CMK (cell line): Measurements from ENCODE around the gene LARGE2.
A peak's percentile ranks its signal among the peaks of the same experiment; 100 is the strongest.

Experiments
- DNase-seq: peaks from one replicate; pipeline ENCODE4 v3.0.0-alpha.2; 2010; ENCODE audit warnings: low read depth

The LARGE2 gene

DNA sequence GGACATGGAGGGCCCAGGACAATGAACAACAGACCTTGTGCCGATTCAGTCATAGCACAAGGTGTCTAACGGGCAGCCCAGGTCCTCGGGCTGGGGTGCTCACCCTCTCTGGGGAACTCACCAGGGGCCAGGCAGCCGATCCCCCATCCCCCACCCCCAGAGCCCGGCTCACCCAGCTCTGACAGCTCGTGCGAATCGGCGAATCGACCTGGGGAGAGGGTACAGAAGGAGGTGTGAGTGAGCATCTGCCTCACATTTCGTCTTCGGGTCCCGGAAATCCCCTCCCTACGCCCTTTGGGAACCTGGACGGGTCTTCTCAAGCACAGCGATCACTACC, 5.2 kb upstream of the LARGE2 start:
- no peak for DNase-seq

DNA sequence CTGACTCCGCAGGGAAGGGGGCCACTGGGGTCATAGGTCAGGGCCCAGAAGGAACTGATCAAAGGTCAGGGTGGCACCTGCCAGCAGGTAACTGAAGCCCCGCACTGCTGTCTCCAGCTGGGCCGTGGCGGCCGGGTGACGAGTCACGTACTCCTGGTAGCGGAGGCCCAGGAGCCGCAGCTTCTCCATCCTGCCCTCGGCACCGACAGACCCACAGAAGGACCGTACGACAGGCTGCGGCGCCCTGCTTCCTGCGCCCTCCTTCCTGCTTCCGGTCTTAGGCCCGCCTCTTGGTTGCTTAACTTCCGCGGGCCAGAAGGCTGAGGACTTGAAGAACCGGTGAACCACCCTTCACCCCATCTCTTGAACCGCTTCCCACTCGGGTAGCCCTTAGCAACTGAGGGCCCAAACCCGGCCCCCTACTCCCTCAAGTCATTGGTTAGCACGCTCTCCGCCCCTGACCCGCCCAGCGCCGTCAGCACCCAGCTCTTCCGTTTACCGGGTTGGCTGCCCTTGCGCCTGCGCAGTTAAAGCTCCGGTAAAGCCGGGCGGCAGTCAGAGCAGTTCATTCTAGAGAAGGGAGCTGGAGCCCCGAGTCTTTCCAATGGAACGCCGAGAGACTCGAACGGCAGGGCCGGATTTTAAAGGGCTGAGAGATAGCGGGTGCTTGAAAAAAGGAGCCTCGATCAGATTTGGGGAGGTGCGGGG, 4.7 kb upstream of the LARGE2 start, which contains the start of gene PEX16:
Gene PEX16 (minus strand): TSS at position 255 of the 708 bp plus-strand sequence. CDS start 66 bp downstream, at position 189.
- peak; percentile 85 for DNase-seq

GRCh38 chr11:45918331-45918941, 4.0 kb upstream of the LARGE2 start:
- peak; percentile 63 for DNase-seq

GRCh38 chr11:45918962-45919675, 3.3 kb upstream of the LARGE2 start:
- no peak for DNase-seq

DNA sequence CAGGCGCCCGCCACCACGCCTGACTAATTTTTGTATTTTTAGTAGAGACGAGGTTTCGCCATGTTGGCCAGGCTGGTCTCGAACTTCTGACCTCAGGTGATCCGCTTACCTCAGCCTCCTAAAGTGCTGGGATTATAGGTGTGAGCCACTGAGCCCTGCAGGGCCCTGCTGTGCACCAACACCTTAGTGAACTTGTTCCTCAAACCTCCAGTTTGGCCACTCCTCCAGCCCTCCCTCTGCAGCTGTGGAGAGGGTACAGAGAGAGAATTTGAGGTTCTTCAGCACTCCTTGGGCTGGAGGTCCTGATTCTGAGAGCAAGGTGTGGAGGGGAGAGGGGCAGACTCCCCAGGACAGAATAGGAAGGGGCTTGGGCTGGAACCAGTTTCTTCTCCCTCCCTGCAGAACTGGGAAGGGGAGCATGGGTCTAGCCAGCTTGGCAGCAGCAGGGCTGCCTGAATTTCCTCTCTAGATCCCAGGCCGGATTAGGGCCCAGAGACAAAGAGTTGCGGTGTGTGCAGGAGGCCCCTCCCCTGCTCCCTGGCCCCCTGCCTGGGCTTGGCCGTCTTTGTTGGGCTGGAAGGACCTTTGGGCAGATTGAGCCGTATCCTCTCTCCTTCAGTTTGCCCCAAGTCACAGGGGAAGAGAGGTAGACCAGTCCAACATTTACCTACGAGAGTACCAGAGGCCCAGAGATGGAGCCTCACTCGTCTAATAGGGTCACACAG, 2.5 kb upstream of the LARGE2 start:
- no peak for DNase-seq

- DNase-seq: no peak
These were observed 1.7 kb upstream of the LARGE2 start for GRCh38 chr11:45920531-45921477.

GRCh38 chr11:45921561-45922424, 663 bp upstream of the LARGE2 start:
- no peak for DNase-seq

DNA sequence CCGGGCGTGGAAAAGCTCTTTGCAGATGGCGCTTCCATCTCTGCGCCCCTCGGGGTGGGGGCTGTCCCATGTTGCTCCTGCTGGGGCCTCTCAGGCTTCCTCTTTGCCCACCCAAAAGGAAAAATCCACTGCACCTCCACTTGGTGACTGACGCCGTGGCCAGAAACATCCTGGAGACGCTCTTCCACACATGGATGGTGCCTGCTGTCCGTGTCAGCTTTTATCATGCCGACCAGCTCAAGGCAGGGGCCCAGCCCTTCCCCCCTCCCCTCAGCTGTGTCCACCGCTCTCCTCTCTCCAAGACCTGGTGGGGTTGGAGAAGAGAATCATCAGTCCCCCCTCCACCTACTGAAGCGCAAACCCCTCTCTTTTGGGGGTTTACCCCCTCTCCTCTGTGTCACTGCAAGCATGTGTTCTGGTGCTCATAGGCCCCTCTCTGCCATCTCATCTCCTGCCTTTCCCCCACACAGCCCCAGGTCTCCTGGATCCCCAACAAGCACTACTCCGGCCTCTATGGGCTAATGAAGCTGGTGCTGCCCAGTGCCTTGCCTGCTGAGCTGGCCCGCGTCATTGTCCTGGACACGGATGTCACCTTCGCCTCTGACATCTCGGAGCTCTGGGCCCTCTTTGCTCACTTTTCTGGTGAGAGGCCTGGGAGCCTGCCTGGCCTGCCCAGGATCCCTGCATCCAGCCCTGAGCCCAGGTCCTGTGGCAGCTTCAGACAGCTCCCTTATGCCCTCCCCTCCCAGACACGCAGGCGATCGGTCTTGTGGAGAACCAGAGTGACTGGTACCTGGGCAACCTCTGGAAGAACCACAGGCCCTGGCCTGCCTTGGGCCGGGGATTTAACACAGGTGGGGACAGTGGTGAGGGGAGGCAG, 1.8 kb downstream of the LARGE2 start:
- DNase-seq: no peak

GRCh38 chr11:45924927-45925326, 2.5 kb downstream of the LARGE2 start:
- no peak for DNase-seq

DNA sequence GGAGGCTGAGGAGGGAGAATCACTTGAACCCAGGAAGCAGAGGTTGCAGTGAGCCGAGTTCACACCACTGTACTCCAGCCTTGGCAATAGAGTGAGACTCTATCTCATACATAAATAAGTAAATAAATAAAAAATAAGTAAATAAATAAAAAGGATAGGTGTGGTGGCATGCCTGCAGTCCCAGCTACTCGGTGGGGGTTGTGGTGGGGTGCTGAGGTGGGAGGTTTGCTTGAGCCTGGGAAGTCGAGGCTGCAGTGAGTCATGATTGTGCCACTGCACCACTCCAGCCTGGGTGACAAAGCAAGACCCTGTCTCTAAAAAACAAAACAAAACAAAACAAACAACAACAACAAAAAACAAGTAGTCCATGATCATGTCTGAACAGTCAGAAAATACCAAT, 3.1 kb downstream of the LARGE2 start:
- no peak for DNase-seq

DNA sequence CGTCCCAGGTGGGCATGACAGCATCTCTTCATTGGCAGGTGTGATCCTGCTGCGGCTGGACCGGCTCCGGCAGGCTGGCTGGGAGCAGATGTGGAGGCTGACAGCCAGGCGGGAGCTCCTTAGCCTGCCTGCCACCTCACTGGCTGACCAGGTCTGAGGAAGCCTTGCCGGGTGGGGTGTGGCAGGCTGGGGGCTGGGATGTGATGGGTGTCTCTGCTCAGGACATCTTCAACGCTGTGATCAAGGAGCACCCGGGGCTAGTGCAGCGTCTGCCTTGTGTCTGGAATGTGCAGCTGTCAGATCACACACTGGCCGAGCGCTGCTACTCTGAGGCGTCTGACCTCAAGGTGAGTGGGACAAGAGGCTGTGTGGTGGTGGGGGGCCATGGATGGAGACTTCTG, 3.5 kb downstream of the LARGE2 start:
- no peak for DNase-seq

DNA sequence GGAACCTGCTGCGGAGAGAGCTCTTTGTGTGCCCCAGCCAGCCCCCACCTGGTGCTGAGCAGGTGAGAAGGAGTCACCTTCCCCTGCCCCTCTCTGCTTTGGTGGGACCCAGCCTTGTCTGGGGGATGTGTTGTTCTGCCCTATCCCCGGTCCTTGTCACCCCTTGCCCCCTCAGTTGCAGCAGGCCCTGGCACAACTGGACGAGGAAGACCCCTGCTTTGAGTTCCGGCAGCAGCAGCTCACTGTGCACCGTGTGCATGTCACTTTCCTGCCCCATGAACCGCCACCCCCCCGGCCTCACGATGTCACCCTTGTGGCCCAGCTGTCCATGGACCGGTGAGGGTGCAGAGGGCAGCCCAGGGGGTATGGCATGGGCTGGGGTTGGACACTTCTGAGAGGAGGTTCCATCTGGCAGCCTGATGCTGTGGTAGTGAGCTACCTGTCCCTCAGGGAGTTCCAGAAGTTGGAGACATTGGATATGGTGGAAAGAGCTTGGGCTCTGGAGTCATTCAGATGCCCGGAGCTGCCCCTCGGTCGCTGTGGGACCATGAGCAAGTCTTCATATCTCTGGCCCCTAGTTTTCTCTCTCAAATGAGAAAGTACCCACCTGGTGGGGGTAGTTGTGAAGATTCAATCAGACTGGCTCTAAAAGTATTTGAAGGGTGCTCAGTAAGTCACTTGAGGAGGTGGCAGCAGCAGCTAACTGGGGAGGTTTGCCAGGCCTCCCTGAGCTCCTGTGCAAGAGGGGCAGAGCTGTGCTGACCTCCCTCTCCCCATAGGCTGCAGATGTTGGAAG, 4.3 kb downstream of the LARGE2 start:
- DNase-seq: no peak

GRCh38 chr11:45927332-45927683, 4.9 kb downstream of the LARGE2 start:
- DNase-seq: no peak

DNA sequence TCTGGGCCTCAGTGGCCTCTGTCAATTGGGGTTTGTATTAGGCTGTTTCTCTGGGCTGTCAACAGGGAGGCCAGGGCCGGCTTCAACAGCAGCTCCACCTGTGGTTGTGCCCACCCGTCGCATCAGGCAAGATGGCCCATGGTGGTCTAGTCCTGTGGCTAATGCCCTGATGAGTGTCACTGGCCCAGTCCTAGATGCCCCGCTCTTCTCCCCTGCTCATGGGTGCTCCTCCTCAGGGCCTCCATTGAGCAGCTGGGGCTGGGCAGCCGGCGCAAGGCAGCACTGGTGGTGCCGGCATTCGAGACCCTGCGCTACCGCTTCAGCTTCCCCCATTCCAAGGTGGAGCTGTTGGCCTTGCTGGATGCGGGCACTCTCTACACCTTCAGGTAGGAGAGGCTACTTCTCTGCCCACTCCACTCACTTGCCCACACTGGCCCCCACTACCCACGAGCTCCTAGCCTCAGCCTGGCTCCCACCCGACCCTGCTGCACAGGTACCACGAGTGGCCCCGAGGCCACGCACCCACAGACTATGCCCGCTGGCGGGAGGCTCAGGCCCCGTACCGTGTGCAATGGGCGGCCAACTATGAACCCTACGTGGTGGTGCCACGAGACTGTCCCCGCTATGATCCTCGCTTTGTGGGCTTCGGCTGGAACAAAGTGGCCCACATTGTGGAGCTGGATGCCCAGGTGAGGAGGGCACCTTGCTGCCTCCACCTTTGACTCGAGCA, 5.4 kb downstream of the LARGE2 start:
- DNase-seq: no peak

DNA sequence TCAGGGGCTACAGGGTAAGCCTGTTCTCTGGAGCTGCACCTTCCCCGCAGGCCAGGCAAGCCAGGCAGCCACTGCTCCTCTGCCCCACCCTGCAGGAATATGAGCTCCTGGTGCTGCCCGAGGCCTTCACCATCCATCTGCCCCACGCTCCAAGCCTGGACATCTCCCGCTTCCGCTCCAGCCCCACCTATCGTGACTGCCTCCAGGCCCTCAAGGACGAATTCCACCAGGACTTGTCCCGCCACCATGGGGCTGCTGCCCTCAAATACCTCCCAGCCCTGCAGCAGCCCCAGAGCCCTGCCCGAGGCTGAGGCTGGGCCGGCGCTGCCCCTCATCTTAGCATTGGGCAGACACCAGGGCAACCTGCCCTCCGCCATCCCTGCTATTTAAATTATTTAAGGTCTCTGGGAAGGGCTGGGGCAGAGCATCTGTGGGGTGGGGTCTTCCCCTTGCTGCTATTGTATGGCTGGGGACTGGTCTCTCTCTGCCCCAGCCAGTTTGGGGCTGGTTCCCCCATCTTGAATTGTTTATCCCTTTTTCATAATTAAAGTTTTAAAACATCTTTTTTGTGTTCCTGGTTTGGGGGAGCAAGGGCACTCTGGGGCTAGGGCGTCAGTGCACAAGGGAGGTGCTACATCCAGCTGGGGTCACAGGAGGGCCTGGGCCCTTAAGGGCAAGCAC, 6.2 kb downstream of the LARGE2 start:
- DNase-seq: no peak

DNA sequence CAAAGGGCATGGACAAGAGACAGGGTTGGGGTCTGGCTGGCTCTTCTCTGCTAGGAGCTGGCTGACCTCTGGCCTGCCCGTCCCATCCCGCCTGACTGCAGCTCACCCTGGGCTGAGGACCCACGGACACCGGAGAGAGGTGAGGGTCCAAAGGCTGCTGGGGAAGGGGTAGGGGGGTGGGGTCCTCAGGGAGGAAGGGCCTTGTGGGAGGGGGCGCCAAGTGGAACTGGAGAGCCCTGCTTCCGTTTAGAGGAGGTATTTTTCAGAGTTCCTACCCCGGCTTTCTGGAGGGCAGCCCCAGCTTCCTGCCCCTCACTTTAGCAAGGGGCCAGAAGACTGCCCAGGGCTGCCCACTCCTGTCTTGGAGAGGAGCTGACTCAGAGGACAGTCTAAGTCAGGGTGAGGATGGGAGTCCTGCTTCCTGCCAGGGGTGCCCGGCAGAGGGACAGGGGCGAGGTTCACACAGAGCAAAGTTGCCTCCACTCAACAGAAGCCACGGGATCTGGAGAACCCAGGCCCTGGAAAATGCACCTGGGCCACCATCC, 7.1 kb downstream of the LARGE2 start:
- no peak for DNase-seq
